Peyer's patch (tissue), 4 donors: ENCODE measurements around the gene CMTM8.

Experiments used
- POLR2A ChIP-seq, 2 donors: fragments of 450-650 bp; IDR thresholded peaks; one replicate each; pipeline ENCODE4 v1.5.1; 2017; ENCODE audit warnings: antibody characterized with exemption in 2 of 2, mild to moderate bottlenecking in 2 of 2, moderate library complexity in 2 of 2
- TF ChIP-seq, protein P1 (sequence below), 6 experiments: fragments of 450-650 bp in 4 of 6; fragments of 200-600 bp in 2 of 6; sonication (generic) in 1 of 6; IDR thresholded peaks; one replicate each; pipeline ENCODE4 v1.5.1; 2017 to 2019; ENCODE audit warnings: antibody characterized with exemption in 6 of 6, mild to moderate bottlenecking in 3 of 6, moderate library complexity in 1 of 6

DNA sequence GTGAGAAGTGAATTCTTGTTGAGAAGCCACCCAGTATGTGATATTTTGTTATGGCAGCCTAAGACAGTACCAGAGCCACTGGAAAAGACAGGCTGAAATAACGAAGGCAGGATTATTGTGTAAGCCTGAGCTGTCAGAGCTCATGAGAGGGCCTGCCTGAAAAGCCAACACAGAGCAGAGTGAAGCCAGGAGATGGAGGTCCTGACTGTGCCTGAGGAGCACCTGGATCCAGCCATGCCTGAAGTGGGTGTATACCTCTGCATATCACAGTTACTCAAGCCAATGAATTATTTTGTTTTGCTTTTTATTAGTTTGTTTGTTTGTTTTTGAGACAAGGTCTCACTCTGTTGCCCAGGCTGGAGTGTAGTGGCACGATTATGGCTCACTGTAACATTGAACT is 149.0 kb downstream of the CMTM8 start:
- TF ChIP-seq POLR2A (IDR thresholded peaks at IDR 0.05) = no peak
- TF ChIP-seq, protein P1, sequence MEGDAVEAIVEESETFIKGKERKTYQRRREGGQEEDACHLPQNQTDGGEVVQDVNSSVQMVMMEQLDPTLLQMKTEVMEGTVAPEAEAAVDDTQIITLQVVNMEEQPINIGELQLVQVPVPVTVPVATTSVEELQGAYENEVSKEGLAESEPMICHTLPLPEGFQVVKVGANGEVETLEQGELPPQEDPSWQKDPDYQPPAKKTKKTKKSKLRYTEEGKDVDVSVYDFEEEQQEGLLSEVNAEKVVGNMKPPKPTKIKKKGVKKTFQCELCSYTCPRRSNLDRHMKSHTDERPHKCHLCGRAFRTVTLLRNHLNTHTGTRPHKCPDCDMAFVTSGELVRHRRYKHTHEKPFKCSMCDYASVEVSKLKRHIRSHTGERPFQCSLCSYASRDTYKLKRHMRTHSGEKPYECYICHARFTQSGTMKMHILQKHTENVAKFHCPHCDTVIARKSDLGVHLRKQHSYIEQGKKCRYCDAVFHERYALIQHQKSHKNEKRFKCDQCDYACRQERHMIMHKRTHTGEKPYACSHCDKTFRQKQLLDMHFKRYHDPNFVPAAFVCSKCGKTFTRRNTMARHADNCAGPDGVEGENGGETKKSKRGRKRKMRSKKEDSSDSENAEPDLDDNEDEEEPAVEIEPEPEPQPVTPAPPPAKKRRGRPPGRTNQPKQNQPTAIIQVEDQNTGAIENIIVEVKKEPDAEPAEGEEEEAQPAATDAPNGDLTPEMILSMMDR (IDR thresholded peaks at IDR 0.05) = no peak
